ENCODE results near the gene CLCN4.

The CLCN4 gene

DNA sequence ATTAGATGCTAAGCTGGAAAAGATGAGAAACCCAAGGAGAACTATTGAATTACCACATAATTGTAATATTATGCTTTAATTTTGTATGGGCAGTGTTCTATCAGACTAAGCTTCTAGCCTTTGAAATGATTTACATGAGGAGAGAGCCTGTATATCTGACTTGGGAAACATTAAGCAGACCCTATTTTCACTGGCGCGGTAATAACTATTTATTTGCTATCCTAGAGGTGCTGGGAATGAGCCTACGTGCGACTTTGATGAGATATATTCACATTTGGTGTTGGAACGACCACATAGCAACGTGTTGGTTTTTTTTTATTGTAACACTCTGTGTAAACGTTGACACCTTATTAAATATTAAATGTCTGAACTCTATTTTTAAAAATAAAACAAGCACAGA, 80.5 kb downstream of the CLCN4 start:
- DNase-seq (ENCODE audit: low read depth): no peak
- TF ChIP-seq, protein P1, sequence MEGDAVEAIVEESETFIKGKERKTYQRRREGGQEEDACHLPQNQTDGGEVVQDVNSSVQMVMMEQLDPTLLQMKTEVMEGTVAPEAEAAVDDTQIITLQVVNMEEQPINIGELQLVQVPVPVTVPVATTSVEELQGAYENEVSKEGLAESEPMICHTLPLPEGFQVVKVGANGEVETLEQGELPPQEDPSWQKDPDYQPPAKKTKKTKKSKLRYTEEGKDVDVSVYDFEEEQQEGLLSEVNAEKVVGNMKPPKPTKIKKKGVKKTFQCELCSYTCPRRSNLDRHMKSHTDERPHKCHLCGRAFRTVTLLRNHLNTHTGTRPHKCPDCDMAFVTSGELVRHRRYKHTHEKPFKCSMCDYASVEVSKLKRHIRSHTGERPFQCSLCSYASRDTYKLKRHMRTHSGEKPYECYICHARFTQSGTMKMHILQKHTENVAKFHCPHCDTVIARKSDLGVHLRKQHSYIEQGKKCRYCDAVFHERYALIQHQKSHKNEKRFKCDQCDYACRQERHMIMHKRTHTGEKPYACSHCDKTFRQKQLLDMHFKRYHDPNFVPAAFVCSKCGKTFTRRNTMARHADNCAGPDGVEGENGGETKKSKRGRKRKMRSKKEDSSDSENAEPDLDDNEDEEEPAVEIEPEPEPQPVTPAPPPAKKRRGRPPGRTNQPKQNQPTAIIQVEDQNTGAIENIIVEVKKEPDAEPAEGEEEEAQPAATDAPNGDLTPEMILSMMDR (IDR thresholded peaks at IDR 0.05; ENCODE audit: low read depth, low read length, missing control alignments): no peak
- no peak overlapping the region for H3K4me3 ChIP-seq (ENCODE audit: low read depth, low read length)

DNA sequence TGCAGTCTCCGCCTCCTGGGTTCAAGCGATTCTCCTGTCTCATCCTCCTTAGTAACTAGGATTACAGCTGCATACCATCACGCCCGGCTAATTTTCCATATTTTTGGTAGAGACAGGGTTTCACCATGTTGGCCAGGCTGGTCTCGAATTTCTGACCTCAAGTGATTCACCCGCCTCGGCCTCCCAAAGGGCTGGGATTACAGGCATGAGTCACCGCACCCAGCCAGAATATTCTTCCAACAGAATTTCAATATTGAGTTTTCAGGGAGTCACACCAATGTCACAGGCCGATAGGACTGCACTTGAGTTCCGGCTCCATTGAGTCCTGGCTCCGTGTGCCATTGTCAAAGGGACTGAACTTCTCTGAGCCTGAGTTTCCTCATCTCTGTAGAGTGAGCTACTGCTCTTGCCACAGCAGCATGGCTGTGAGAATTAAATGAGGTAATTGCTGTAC, 82.9 kb downstream of the CLCN4 start:
- no peak for DNase-seq (ENCODE audit: low read depth)
- H3K4me3 ChIP-seq (ENCODE audit: low read depth, low read length): no peak overlapping the region
- TF ChIP-seq, protein P1 (IDR thresholded peaks at IDR 0.05; ENCODE audit: low read depth, low read length, missing control alignments): no peak

DNA sequence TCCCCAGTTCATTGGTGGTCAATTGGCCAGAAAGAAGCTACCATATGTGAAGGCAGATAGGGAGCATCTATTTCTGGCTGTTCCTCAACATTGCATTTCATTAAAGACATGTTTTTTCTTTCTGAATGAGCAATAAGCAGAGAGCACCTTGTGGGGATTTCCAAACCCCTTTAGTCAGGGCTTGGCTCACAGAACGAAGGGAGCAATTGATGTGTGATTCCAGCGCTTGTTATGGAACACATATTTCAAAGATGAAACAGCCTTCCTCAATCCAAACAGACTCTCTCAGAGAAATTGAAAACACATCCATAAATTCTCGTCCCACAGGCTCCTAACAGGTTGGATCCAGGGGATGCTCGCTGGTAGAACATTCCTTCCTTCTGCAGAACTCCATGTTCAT, 84.1 kb downstream of the CLCN4 start:
- DNase-seq (ENCODE audit: low read depth): no peak
- TF ChIP-seq, protein P1 (IDR thresholded peaks at IDR 0.05; ENCODE audit: low read depth, low read length, missing control alignments): no peak
- no peak overlapping the region for H3K4me3 ChIP-seq (ENCODE audit: low read depth, low read length)

DNA sequence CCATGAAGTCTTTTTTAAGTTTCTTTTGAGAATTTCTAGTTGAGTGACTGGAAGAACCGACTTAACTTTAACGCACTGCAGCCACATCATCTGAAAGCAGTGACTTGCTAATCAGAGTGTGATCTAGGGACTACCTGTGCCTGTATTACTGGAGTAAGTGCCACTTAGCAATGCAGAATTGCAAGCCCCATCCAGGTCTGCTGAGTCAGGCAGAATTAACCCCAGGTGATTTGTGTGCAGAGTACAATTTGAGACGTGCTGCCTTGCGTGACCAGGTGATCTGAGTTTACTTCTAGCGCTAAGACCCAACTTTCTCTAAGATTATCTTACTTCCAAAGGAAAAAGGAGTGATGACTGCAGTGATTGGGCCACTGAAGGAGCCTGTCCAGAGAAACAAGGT, 85.3 kb downstream of the CLCN4 start:
- DNase-seq (ENCODE audit: low read depth): no peak
- TF ChIP-seq, protein P1 (IDR thresholded peaks at IDR 0.05; ENCODE audit: low read depth, low read length, missing control alignments): no peak
- no peak overlapping the region for H3K4me3 ChIP-seq (ENCODE audit: low read depth, low read length)

DNA sequence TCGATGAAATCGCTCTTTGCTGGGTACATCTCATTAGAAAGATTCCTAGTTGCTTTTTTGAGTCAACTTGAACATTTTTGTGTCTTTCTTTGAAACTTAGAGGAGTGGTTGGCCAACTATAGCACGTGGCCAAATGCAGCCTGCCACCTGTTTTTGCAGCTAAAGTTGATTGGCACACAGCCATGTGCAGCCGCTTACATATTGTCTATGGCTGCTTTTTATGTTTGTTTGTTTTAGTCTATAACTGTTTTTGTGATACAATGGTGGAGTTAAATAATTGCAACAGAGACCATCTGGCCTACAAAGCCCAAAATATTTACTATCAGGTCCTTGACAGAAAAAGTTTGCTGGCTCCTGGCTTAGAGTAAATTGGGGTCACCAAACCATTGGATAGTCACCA, 86.3 kb downstream of the CLCN4 start:
- no peak overlapping the region for H3K4me3 ChIP-seq (ENCODE audit: low read depth, low read length)
- TF ChIP-seq, protein P1 (IDR thresholded peaks at IDR 0.05; ENCODE audit: low read depth, low read length, missing control alignments): no peak
- DNase-seq (ENCODE audit: low read depth): no peak

DNA sequence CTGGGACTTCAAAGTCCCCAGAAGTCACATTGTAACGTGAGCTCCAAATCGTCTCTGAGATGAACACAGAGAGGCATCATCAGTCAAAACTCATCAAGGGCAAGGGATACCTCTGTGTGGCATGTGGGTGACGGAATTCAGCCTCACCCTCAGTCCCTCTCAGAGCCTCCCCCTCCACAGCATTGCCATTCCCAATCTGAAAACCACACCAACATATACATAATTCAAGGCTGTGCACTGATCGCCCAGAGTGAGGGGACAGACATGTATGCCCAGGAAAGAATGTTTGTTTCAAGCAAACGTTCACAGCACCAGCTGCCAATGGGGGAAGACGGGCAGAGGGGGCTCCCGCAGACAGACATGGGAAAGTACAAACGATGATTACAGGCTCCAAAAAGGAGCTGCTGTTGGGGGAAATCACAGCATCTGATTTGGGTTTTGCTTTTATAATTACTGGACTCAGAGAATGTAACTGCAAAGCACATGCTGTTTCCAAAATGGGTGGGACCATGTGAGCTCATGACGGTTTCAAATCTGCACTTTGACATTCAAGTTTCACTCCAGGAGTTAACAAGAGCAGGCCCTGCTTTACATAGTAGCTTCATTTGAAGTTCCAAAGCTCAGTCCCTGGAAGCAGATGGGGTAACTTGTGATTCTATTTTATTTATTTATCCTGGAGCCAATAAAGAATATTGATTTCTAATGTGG, 88.3 kb downstream of the CLCN4 start:
- no peak for DNase-seq (ENCODE audit: low read depth)
- TF ChIP-seq, protein P1 (IDR thresholded peaks at IDR 0.05; ENCODE audit: low read depth, low read length, missing control alignments): no peak
- no peak overlapping the region for H3K4me3 ChIP-seq (ENCODE audit: low read depth, low read length)

DNA sequence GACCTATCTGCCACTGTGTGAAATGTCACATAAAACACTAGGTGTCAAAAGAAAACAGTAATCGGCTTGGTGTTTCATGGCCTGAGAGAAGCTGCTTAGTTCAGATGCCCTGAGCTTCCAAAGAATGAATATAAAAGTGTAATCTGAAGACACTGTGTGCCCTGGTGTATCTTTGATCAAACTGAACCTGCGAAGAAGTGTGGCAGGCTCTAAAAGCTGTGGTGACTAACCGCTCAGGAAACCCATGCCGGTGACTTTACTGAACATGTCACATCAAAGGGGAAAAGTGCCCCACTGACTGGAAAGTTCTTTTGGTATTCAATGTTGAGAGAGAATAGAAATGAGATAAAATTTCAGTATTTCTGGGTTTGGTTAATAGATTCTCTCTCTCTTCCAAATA, 89.1 kb downstream of the CLCN4 start:
- H3K4me3 ChIP-seq (ENCODE audit: low read depth, low read length): no peak overlapping the region
- no peak for DNase-seq (ENCODE audit: low read depth)
- TF ChIP-seq, protein P1 (IDR thresholded peaks at IDR 0.05; ENCODE audit: low read depth, low read length, missing control alignments): no peak
